SK-N-SH (cell line): Measurements from ENCODE around the gene UBE2I. TPM values are rescaled to one million over a fixed set of nuclear protein-coding genes. Genes with fewer than 3 reads are reported as not detected.

Source experiments
- CTCF ChIA-PET: fragments of 300-600, 350-600 bp; formaldehyde crosslinking; extraction: SDS; loops from one replicate; lab custom pipeline; 2021; lab: Yijun Ruan, JAX
- POLR2A ChIA-PET: fragments of 350-600 bp; sonication (Branson Sonifier 250); formaldehyde crosslinking; extraction: SDS; loops from one replicate; lab custom pipeline; 2020; ENCODE audit warnings: antibody characterized with exemption, inconsistent platforms; lab: Yijun Ruan, JAX
- DNase-seq: peaks from one replicate; pipeline ENCODE4 v3.0.0; 2012
- H2AFZ ChIP-seq: fragments of 200-600 bp; sonication (generic); 2 replicates; pipeline ENCODE4 v1.8.1; 2016; ENCODE audit warnings: antibody characterized with exemption, mild to moderate bottlenecking, low read depth
- H3F3A ChIP-seq: fragments of 200-600 bp; sonication (generic); replicated peaks from 2 replicates; pipeline ENCODE3; 2016; ENCODE audit warnings: antibody characterized with exemption, mild to moderate bottlenecking; ENCODE audit not compliant: insufficient read depth
- H3K27ac ChIP-seq, 2 experiments: fragments of 200-500 bp in 1 of 2; fragments of 200-600 bp in 1 of 2; sonication (Bioruptor generic) in 1 of 2; sonication (generic), shearing (Covaris generic) in 1 of 2; 2 replicates each; pipeline versions ENCODE4 v1.5.1 to v1.6.1; 2014 to 2016; ENCODE audit warnings: low read depth in 2 of 2, inconsistent platforms in 1 of 2, low read length in 1 of 2, mild to moderate bottlenecking in 1 of 2, mixed read lengths in 1 of 2
- H3K27me3 ChIP-seq: fragments of 200-600 bp; sonication (generic), shearing (Covaris generic); 2 replicates; pipeline ENCODE4 v1.6.1; 2016; ENCODE audit warnings: mixed run types; ENCODE audit not compliant: insufficient read depth
- H3K36me3 ChIP-seq, 2 experiments: fragments of 200-500 bp in 1 of 2; fragments of 200-600 bp in 1 of 2; sonication (Bioruptor generic) in 1 of 2; sonication (generic) in 1 of 2; replicated peaks in 1 of 2; 2 replicates each; pipeline versions ENCODE3 to v1.5.1; 2014 to 2016; ENCODE audit warnings: low read length in 1 of 2, mild to moderate bottlenecking in 1 of 2; ENCODE audit not compliant: insufficient read depth in 2 of 2, control insufficient read depth in 1 of 2
- H3K4me1 ChIP-seq, 2 experiments: fragments of 200-500 bp in 1 of 2; fragments of 200-600 bp in 1 of 2; sonication (Bioruptor generic) in 1 of 2; sonication (generic), shearing (Covaris generic) in 1 of 2; 2 replicates each; pipeline versions ENCODE4 v1.5.1 to v1.6.1; 2014 to 2016; ENCODE audit warnings: low read depth in 1 of 2, low read length in 1 of 2, mixed run types in 1 of 2; ENCODE audit not compliant: insufficient read depth in 2 of 2, control insufficient read depth in 1 of 2
- H3K4me2 ChIP-seq: fragments of 200-600 bp; sonication (generic), shearing (Covaris generic); 2 replicates; pipeline ENCODE4 v1.6.1; 2017; ENCODE audit warnings: mixed run types
- H3K4me3 ChIP-seq, 2 experiments: fragments of 200-500 bp in 1 of 2; fragments of 200-600 bp in 1 of 2; sonication (Bioruptor generic) in 1 of 2; sonication (generic), shearing (Covaris generic) in 1 of 2; 2 replicates each; pipeline versions ENCODE4 v1.5.1 to v1.8.1; 2014 to 2016; ENCODE audit warnings: low read depth in 2 of 2, inconsistent platforms in 1 of 2, low read length in 1 of 2, mild to moderate bottlenecking in 1 of 2, mixed read lengths in 1 of 2, moderate library complexity in 1 of 2
- H3K79me2 ChIP-seq: fragments of 200-600 bp; sonication (generic); 2 replicates; pipeline ENCODE4 v1.8.1; 2017; ENCODE audit warnings: mild to moderate bottlenecking; ENCODE audit not compliant: insufficient read depth
- H3K9ac ChIP-seq: fragments of 200-600 bp; sonication (generic); 2 replicates; pipeline ENCODE4 v1.6.1; 2017; ENCODE audit warnings: mixed run types
- H3K9me2 ChIP-seq: fragments of 200-600 bp; sonication (generic); 2 replicates; pipeline ENCODE4 v1.6.1; 2017; ENCODE audit warnings: mixed run types
- H3K9me3 ChIP-seq: fragments of 200-600 bp; sonication (generic); 2 replicates; pipeline ENCODE4 v1.6.1; 2017; ENCODE audit warnings: mixed run types, mild to moderate bottlenecking, moderate library complexity
- H4K20me1 ChIP-seq: fragments of 200-600 bp; sonication (generic); 2 replicates; pipeline ENCODE4 v1.6.1; 2017; ENCODE audit warnings: mild to moderate bottlenecking, mixed run types; ENCODE audit not compliant: insufficient read depth
- CHD2 ChIP-seq: fragments of 150-350 bp; IDR thresholded peaks from 2 replicates; pipeline ENCODE4 v1.6.1; 2018; ENCODE audit warnings: low read length; ENCODE audit not compliant: partially characterized antibody
- ELF1 ChIP-seq: IDR thresholded peaks from 2 replicates; pipeline ENCODE4 v1.4.0; 2012
- MEF2A ChIP-seq: IDR thresholded peaks from 2 replicates; pipeline ENCODE4 v1.4.0; 2012; ENCODE audit warnings: low read depth, borderline replicate concordance
- RAD21 ChIP-seq: IDR thresholded peaks from 2 replicates; pipeline ENCODE4 v1.6.1; 2012; ENCODE audit warnings: mild to moderate bottlenecking, low read length
- RCOR1 ChIP-seq: fragments of 150-350 bp; IDR thresholded peaks from 2 replicates; pipeline ENCODE4 v1.6.1; 2017; ENCODE audit warnings: antibody characterized with exemption, low read length
- SMC3 ChIP-seq: IDR thresholded peaks from 2 replicates; pipeline ENCODE4 v1.6.1; 2012; ENCODE audit warnings: low read depth, low read length, improper control_type of control experiment
- TCF12 ChIP-seq: IDR thresholded peaks from 2 replicates; pipeline ENCODE4 v1.4.0; 2012
- WGBS: methylation state at CpG from one replicate; pipeline ENCODE4 v1.1.6; 2017; ENCODE audit warnings: low lambda C conversion rate; 5-methylcytosine and 5-hydroxymethylcytosine counted together
- polyA plus RNA-seq, 3 experiments: library from polyadenylated mRNA; depleted of rRNA; stranded (reverse); fragments of >200 nt; gene quantifications; 2 replicates each; pipeline ENCODE4 v1.2.3, GENCODE V29; 2012
- TF ChIP-seq, protein P1 (sequence below): IDR thresholded peaks from 2 replicates; pipeline ENCODE4 v1.4.0; 2012; ENCODE audit warnings: low read depth, borderline replicate concordance
- TF ChIP-seq, protein P2 (sequence below): IDR thresholded peaks from 2 replicates; pipeline ENCODE4 v1.4.0; 2012; ENCODE audit warnings: low read depth, borderline replicate concordance
- TF ChIP-seq, protein P3 (sequence below): fragments of 200-600 bp; sonication (generic); IDR thresholded peaks from 2 replicates; pipeline ENCODE4 v1.6.1; 2017; ENCODE audit warnings: antibody characterized with exemption, mild to moderate bottlenecking, moderate library complexity

Gene UBE2I
- polyA plus RNA-seq, 1 of the 3 experiments (the other 2 are of a cell fraction): 107 TPM

GRCh38 chr16:1275791-1276579 lies 33.5 kb upstream of the UBE2I start:
- no peaks in the 10 kb centered on the region for H4K20me1 ChIP-seq
- H3K36me3 ChIP-seq: no peaks in the 10 kb centered on the region
- H2AFZ ChIP-seq: no peak overlapping the region
- peaks cover 81% of the 10 kb centered on the region for H3K27me3 ChIP-seq
- H3K4me1 ChIP-seq: peaks cover 0 to 16% of the 10 kb centered on the region in 2 experiments; a peak in 1 of 4 replicates
- CTCF ChIA-PET: interaction anchor here (1.0 to 1.9 kb wide), 2 partner anchors 14 to 25 kb away, joined by 3 to 4 read pairs; no protein-coding TSS in a partner anchor
- H3K79me2 ChIP-seq: no peaks in the 10 kb centered on the region
- no peaks in the 10 kb centered on the region for H3K9me2 ChIP-seq
- H3F3A ChIP-seq: no peaks in the 10 kb centered on the region
- POLR2A ChIA-PET: interaction anchor here (0.6 kb wide), 1 partner anchor 272 kb away, joined by 3 read pairs; no protein-coding TSS in a partner anchor
- no peak overlapping the region for H3K4me2 ChIP-seq
- TF ChIP-seq, protein P1, sequence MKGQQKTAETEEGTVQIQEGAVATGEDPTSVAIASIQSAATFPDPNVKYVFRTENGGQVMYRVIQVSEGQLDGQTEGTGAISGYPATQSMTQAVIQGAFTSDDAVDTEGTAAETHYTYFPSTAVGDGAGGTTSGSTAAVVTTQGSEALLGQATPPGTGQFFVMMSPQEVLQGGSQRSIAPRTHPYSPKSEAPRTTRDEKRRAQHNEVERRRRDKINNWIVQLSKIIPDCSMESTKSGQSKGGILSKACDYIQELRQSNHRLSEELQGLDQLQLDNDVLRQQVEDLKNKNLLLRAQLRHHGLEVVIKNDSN: no peak
- no peak for TF ChIP-seq RAD21
- TF ChIP-seq, protein P2, sequence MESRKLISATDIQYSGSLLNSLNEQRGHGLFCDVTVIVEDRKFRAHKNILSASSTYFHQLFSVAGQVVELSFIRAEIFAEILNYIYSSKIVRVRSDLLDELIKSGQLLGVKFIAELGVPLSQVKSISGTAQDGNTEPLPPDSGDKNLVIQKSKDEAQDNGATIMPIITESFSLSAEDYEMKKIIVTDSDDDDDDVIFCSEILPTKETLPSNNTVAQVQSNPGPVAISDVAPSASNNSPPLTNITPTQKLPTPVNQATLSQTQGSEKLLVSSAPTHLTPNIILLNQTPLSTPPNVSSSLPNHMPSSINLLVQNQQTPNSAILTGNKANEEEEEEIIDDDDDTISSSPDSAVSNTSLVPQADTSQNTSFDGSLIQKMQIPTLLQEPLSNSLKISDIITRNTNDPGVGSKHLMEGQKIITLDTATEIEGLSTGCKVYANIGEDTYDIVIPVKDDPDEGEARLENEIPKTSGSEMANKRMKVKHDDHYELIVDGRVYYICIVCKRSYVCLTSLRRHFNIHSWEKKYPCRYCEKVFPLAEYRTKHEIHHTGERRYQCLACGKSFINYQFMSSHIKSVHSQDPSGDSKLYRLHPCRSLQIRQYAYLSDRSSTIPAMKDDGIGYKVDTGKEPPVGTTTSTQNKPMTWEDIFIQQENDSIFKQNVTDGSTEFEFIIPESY: no peak
- no peak for TF ChIP-seq SMC3
- TF ChIP-seq ELF1: no peak
- TF ChIP-seq CHD2: no peak
- no peak for TF ChIP-seq RCOR1
- no peak overlapping the region for H3K9ac ChIP-seq
- 6% methylated on average over 5 of the region's 30 CpGs for WGBS
- H3K4me3 ChIP-seq: no peak overlapping the region
- DNase-seq: no peak
- H3K9me3 ChIP-seq: no peaks in the 10 kb centered on the region
- H3K27ac ChIP-seq: no peak overlapping the region

- Histone ChIP-seq H3K4me3 (no peak overlapping the region), H3K4me1 (peaks cover 0 to 11% of the 10 kb centered on the region in 2 experiments; a peak in 1 of 4 replicates), H3K9me2 (no peaks in the 10 kb centered on the region), H3K9me3 (no peaks in the 10 kb centered on the region), H3K79me2 (no peaks in the 10 kb centered on the region), H3F3A (no peaks in the 10 kb centered on the region), H3K36me3 (no peaks in the 10 kb centered on the region), H4K20me1 (no peaks in the 10 kb centered on the region), H3K4me2 (no peak overlapping the region), H2AFZ (no peak overlapping the region), H3K27me3 (peaks cover 86% of the 10 kb centered on the region), H3K9ac (no peak overlapping the region), H3K27ac (no peak overlapping the region)
- 21% methylated on average over 6 of the region's 14 CpGs for WGBS
- ChIA-PET CTCF (interaction anchor here (1.0 to 2.0 kb wide), 4 partner anchors 10 to 25 kb away, joined by 3 to 5 read pairs (median 4); no protein-coding TSS in a partner anchor), POLR2A (interaction anchor here (0.6 kb wide), 1 partner anchor 272 kb away, joined by 3 read pairs; no protein-coding TSS in a partner anchor)
- no peak for DNase-seq
- TF ChIP-seq, protein P3, sequence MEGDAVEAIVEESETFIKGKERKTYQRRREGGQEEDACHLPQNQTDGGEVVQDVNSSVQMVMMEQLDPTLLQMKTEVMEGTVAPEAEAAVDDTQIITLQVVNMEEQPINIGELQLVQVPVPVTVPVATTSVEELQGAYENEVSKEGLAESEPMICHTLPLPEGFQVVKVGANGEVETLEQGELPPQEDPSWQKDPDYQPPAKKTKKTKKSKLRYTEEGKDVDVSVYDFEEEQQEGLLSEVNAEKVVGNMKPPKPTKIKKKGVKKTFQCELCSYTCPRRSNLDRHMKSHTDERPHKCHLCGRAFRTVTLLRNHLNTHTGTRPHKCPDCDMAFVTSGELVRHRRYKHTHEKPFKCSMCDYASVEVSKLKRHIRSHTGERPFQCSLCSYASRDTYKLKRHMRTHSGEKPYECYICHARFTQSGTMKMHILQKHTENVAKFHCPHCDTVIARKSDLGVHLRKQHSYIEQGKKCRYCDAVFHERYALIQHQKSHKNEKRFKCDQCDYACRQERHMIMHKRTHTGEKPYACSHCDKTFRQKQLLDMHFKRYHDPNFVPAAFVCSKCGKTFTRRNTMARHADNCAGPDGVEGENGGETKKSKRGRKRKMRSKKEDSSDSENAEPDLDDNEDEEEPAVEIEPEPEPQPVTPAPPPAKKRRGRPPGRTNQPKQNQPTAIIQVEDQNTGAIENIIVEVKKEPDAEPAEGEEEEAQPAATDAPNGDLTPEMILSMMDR: no peak
- TF ChIP-seq MEF2A (no peak), TCF12 (no peak), SMC3 (no peak)
Observed at GRCh38 chr16:1276580-1276878, 32.9 kb upstream of the UBE2I start.
